ENCODE results near the gene SLC25A51. TPM values are rescaled to one million over a fixed set of nuclear protein-coding genes. Genes with fewer than 3 reads are reported as not detected.

SLC25A51 gene
- polyA plus RNA-seq, 1 donor from 2014 or later = 26.8 TPM

DNA sequence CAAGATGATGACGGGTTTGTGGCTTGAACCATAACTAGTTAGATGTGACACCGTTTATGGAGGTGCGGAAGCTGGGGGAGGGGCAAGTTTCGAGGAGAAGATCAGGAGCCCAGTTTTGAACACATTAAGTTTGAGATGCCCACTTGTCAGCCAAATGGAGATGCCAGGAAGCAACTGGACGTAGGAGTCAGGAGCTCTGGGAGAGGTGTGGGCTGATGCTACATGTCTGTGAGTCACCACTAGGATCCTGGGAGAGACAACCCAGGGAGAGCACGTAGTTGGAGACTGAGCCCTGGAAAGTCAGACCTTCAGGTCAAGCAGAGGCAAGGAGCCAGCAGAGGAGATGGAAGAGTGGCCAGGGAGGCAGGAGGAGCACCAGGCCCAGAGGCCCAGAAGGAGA lies 48.8 kb upstream of the SLC25A51 start:
- no peaks in the 10 kb centered on the region for H3K9me3 ChIP-seq (ENCODE audit: low read length)
- no peaks in the 10 kb centered on the region for H4K20me1 ChIP-seq (ENCODE audit: insufficient read depth)
- H3K4me2 ChIP-seq (ENCODE audit: low read length) = no peak overlapping the region
- no peaks in the 10 kb centered on the region for H3F3A ChIP-seq (ENCODE audit: insufficient read depth, low read length, poor library complexity, severe bottlenecking)
- TF ChIP-seq MXI1 (conservative IDR thresholded peaks at IDR 0.05; ENCODE audit: poor library complexity, severe bottlenecking) (no peak), TAF1 (IDR thresholded peaks at IDR 0.05; ENCODE audit: low read depth) (no peak), POLR2AphosphoS5 (IDR thresholded peaks at IDR 0.05) (no peak), EZH2 (IDR thresholded peaks at IDR 0.05; ENCODE audit: borderline replicate concordance, insufficient read depth, low read length, poor library complexity, severe bottlenecking) (no peak), RAD21 (conservative IDR thresholded peaks at IDR 0.05) (no peak), EP300 (conservative IDR thresholded peaks at IDR 0.05; ENCODE audit: poor library complexity, severe bottlenecking) (no peak), SMC3 (conservative IDR thresholded peaks at IDR 0.05; ENCODE audit: poor library complexity) (no peak)
- TF ChIP-seq, protein P1, sequence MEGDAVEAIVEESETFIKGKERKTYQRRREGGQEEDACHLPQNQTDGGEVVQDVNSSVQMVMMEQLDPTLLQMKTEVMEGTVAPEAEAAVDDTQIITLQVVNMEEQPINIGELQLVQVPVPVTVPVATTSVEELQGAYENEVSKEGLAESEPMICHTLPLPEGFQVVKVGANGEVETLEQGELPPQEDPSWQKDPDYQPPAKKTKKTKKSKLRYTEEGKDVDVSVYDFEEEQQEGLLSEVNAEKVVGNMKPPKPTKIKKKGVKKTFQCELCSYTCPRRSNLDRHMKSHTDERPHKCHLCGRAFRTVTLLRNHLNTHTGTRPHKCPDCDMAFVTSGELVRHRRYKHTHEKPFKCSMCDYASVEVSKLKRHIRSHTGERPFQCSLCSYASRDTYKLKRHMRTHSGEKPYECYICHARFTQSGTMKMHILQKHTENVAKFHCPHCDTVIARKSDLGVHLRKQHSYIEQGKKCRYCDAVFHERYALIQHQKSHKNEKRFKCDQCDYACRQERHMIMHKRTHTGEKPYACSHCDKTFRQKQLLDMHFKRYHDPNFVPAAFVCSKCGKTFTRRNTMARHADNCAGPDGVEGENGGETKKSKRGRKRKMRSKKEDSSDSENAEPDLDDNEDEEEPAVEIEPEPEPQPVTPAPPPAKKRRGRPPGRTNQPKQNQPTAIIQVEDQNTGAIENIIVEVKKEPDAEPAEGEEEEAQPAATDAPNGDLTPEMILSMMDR (IDR thresholded peaks at IDR 0.05; ENCODE audit: poor library complexity, severe bottlenecking) = no peak
- TF ChIP-seq, protein P2, sequence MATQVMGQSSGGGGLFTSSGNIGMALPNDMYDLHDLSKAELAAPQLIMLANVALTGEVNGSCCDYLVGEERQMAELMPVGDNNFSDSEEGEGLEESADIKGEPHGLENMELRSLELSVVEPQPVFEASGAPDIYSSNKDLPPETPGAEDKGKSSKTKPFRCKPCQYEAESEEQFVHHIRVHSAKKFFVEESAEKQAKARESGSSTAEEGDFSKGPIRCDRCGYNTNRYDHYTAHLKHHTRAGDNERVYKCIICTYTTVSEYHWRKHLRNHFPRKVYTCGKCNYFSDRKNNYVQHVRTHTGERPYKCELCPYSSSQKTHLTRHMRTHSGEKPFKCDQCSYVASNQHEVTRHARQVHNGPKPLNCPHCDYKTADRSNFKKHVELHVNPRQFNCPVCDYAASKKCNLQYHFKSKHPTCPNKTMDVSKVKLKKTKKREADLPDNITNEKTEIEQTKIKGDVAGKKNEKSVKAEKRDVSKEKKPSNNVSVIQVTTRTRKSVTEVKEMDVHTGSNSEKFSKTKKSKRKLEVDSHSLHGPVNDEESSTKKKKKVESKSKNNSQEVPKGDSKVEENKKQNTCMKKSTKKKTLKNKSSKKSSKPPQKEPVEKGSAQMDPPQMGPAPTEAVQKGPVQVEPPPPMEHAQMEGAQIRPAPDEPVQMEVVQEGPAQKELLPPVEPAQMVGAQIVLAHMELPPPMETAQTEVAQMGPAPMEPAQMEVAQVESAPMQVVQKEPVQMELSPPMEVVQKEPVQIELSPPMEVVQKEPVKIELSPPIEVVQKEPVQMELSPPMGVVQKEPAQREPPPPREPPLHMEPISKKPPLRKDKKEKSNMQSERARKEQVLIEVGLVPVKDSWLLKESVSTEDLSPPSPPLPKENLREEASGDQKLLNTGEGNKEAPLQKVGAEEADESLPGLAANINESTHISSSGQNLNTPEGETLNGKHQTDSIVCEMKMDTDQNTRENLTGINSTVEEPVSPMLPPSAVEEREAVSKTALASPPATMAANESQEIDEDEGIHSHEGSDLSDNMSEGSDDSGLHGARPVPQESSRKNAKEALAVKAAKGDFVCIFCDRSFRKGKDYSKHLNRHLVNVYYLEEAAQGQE (IDR thresholded peaks at IDR 0.05; ENCODE audit: borderline replicate concordance) = no peak
- no peaks in the 10 kb centered on the region for H3K27me3 ChIP-seq (ENCODE audit: insufficient read depth, low read depth, low read length)
- H2AFZ ChIP-seq (ENCODE audit: low read depth, low read length) = no peak overlapping the region
- no peaks in the 10 kb centered on the region for H3K9me2 ChIP-seq (ENCODE audit: insufficient read depth, low read length)
- H3K79me2 ChIP-seq (replicated peaks; ENCODE audit: insufficient read depth, low read length) = no peaks in the 10 kb centered on the region
- no peak overlapping the region for H3K4me3 ChIP-seq (ENCODE audit: low read length)
- no peak overlapping the region for H3K27ac ChIP-seq (ENCODE audit: low read length)
- no peak overlapping the region for H3K9ac ChIP-seq (ENCODE audit: low read length)
- peaks cover 9% of the 10 kb centered on the region for H3K36me3 ChIP-seq (ENCODE audit: insufficient read depth, low read length)

DNA sequence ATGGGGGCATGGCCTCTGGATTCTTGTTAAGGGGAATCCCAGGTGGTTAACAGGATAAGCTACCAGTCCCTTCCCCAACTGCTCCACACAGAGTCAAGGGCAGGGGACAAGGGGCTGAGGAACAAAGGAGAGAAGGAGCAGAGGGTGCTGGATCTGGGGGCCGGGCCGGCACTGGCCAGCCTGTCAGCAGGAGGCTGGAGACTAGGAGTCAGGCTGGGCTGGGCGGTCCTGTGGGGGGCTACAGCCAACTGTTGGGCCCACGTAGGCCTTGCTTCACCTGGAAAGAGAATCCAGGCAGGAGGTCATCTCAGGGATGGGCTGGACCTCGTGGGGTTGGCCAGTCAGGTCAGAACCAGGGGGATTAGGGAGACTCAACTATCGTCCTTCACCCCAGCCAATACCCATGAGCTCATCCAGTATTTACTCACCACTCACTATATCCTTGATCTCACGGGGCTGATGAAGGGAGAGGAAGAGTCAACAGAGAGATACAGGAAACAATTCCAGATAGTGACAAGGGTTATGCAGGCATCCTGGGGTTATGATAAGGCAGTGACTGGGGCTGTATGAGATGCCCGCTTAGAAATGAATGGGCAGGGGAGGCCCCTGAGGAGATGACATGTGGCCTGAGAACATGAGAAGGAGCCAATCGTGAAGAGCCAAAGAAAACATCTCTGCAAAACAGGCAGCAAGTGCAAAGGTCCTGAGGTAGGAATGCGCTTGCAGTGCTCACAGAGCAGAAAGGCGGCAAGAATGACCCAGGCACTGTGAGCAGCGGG lies 47.9 kb upstream of the SLC25A51 start:
- H3K9ac ChIP-seq (ENCODE audit: low read length) = no peak overlapping the region
- no peak overlapping the region for H2AFZ ChIP-seq (ENCODE audit: low read depth, low read length)
- TF ChIP-seq TAF1 (IDR thresholded peaks at IDR 0.05; ENCODE audit: low read depth) = no peak
- TF ChIP-seq, protein P1 (IDR thresholded peaks at IDR 0.05; ENCODE audit: poor library complexity, severe bottlenecking) = no peak
- TF ChIP-seq MXI1 (conservative IDR thresholded peaks at IDR 0.05; ENCODE audit: poor library complexity, severe bottlenecking) = no peak
- no peak for TF ChIP-seq EP300 (conservative IDR thresholded peaks at IDR 0.05; ENCODE audit: poor library complexity, severe bottlenecking)
- no peak for TF ChIP-seq EZH2 (IDR thresholded peaks at IDR 0.05; ENCODE audit: borderline replicate concordance, insufficient read depth, low read length, poor library complexity, severe bottlenecking)
- no peak for TF ChIP-seq RAD21 (conservative IDR thresholded peaks at IDR 0.05)
- TF ChIP-seq, protein P2 (IDR thresholded peaks at IDR 0.05; ENCODE audit: borderline replicate concordance) = no peak
- TF ChIP-seq POLR2AphosphoS5 (IDR thresholded peaks at IDR 0.05) = no peak
- no peak for TF ChIP-seq SMC3 (conservative IDR thresholded peaks at IDR 0.05; ENCODE audit: poor library complexity)
- no peaks in the 10 kb centered on the region for H3K9me2 ChIP-seq (ENCODE audit: insufficient read depth, low read length)
- peaks cover 9% of the 10 kb centered on the region for H3K36me3 ChIP-seq (ENCODE audit: insufficient read depth, low read length)
- H3K27me3 ChIP-seq (ENCODE audit: insufficient read depth, low read depth, low read length) = no peaks in the 10 kb centered on the region
- no peak overlapping the region for H3K27ac ChIP-seq (ENCODE audit: low read length)
- no peaks in the 10 kb centered on the region for H4K20me1 ChIP-seq (ENCODE audit: insufficient read depth)
- H3K79me2 ChIP-seq (replicated peaks; ENCODE audit: insufficient read depth, low read length) = no peaks in the 10 kb centered on the region
- H3F3A ChIP-seq (ENCODE audit: insufficient read depth, low read length, poor library complexity, severe bottlenecking) = no peaks in the 10 kb centered on the region
- no peaks in the 10 kb centered on the region for H3K9me3 ChIP-seq (ENCODE audit: low read length)
- no peak overlapping the region for H3K4me2 ChIP-seq (ENCODE audit: low read length)
- no peak overlapping the region for H3K4me3 ChIP-seq (ENCODE audit: low read length)
